IMR-90 (cell line): Measurements from ENCODE around the gene TMEM30A. TPM values are rescaled to one million over a fixed set of nuclear protein-coding genes. Genes with fewer than 3 reads are reported as not detected.

Experiments used
- ATAC-seq: fragments of 200-7000 bp; cut with Tn5 transposase; 2 replicates; pipeline ENCODE4 v1.9.1; 2020; ENCODE audit warnings: low read depth, mild to moderate bottlenecking, moderate library complexity
- BruUV-seq: library from RNA; stranded (reverse); fragments of 400-500 nt; replicated peaks from 2 replicates; lab custom pipeline; 2021; lab: Mats Ljungman, UMichigan
- CTCF ChIA-PET: fragments of 300-600 bp; formaldehyde crosslinking; extraction: SDS; loops from one replicate; lab custom pipeline; 2021; ENCODE audit warnings: antibody characterized with exemption; lab: Yijun Ruan, JAX
- POLR2A ChIA-PET: fragments of 300-600 bp; sonication (Branson Sonifier 250); formaldehyde crosslinking; loops from one replicate; lab custom pipeline; 2022; ENCODE audit warnings: antibody characterized with exemption; ENCODE audit not compliant: unreplicated experiment; lab: Charles Lee
- DNase-seq: peaks from one replicate; pipeline ENCODE4 v3.0.0; 2013
- H2AFZ ChIP-seq: replicated peaks from 2 replicates; pipeline ENCODE3; 2013; ENCODE audit warnings: low read length, mild to moderate bottlenecking; ENCODE audit not compliant: poor library complexity
- H2AK5ac ChIP-seq: 2 replicates; pipeline ENCODE4 v1.6.1; 2013; ENCODE audit warnings: low read depth, low read length, inconsistent platforms
- H2AK9ac ChIP-seq: replicated peaks from 2 replicates; pipeline ENCODE3; 2013; ENCODE audit warnings: mild to moderate bottlenecking, low read depth, low read length, moderate library complexity; ENCODE audit not compliant: poor library complexity
- H2BK120ac ChIP-seq: 2 replicates; pipeline ENCODE4 v1.6.1; 2013; ENCODE audit warnings: low read depth, low read length, inconsistent platforms
- H2BK15ac ChIP-seq: 3 replicates; pipeline ENCODE4 v1.6.1; 2013; ENCODE audit warnings: low read depth, low read length, inconsistent platforms
- H2BK20ac ChIP-seq: 2 replicates; pipeline ENCODE4 v1.6.1; 2013; ENCODE audit warnings: low read depth, mild to moderate bottlenecking, inconsistent platforms, low read length, moderate library complexity
- H2BK5ac ChIP-seq: 2 replicates; pipeline ENCODE4 v1.6.1; 2013; ENCODE audit warnings: mild to moderate bottlenecking, low read depth, low read length, inconsistent platforms; ENCODE audit not compliant: poor library complexity, severe bottlenecking
- H3K14ac ChIP-seq: replicated peaks from 2 replicates; pipeline ENCODE4 v1.6.1; 2013; ENCODE audit warnings: low read depth, low read length, inconsistent platforms
- H3K18ac ChIP-seq: 2 replicates; pipeline ENCODE4 v1.6.1; 2013; ENCODE audit warnings: low read depth, low read length, control low read depth
- H3K23ac ChIP-seq: 2 replicates; pipeline ENCODE4 v1.6.1; 2013; ENCODE audit warnings: low read depth, low read length, inconsistent platforms
- H3K27ac ChIP-seq: 2 replicates; pipeline ENCODE4 v1.5.1; 2013; ENCODE audit warnings: mild to moderate bottlenecking, control low read depth, low read length; ENCODE audit not compliant: insufficient read depth
- H3K27me3 ChIP-seq: 2 replicates; pipeline ENCODE4 v1.6.1; 2013; ENCODE audit warnings: low read length; ENCODE audit not compliant: control insufficient read depth, insufficient read depth
- H3K36me3 ChIP-seq: 2 replicates; pipeline ENCODE4 v1.6.1; 2013; ENCODE audit warnings: low read length, mixed read lengths; ENCODE audit not compliant: control insufficient read depth, insufficient read depth
- H3K4ac ChIP-seq: 2 replicates; pipeline ENCODE4 v1.6.1; 2013; ENCODE audit warnings: low read depth, low read length, inconsistent platforms
- H3K4me1 ChIP-seq: 2 replicates; pipeline ENCODE4 v1.6.1; 2013; ENCODE audit warnings: low read length, mixed read lengths; ENCODE audit not compliant: control insufficient read depth, insufficient read depth
- H3K4me2 ChIP-seq: 2 replicates; pipeline ENCODE4 v1.6.1; 2013; ENCODE audit warnings: low read depth, mild to moderate bottlenecking, control low read depth, low read length, moderate library complexity
- H3K4me3 ChIP-seq: 2 replicates; pipeline ENCODE4 v1.5.1; 2013; ENCODE audit warnings: low read depth, mild to moderate bottlenecking, control low read depth, low read length, moderate library complexity; ENCODE audit not compliant: insufficient read depth
- H3K56ac ChIP-seq: 2 replicates; pipeline ENCODE4 v1.6.1; 2013; ENCODE audit warnings: low read length, inconsistent platforms; ENCODE audit not compliant: insufficient read depth; ENCODE audit errors: extremely low read depth
- H3K79me1 ChIP-seq, 2 experiments: 2 replicates each; pipeline ENCODE4 v1.6.1; 2013; ENCODE audit warnings: low read length in 2 of 2, inconsistent platforms in 1 of 2, low read depth in 1 of 2
- H3K9ac ChIP-seq: 2 replicates; pipeline ENCODE4 v1.6.1; 2013; ENCODE audit warnings: low read depth, low read length, control low read depth
- H3K9me1 ChIP-seq: 2 replicates; pipeline ENCODE4 v1.6.1; 2013; ENCODE audit warnings: low read length, inconsistent platforms; ENCODE audit not compliant: insufficient read depth
- H3K9me3 ChIP-seq: 2 replicates; pipeline ENCODE4 v1.6.1; 2013; ENCODE audit warnings: low read length; ENCODE audit not compliant: control insufficient read depth, insufficient read depth
- H4K20me1 ChIP-seq: 2 replicates; pipeline ENCODE4 v1.6.1; 2013; ENCODE audit warnings: low read length, inconsistent platforms; ENCODE audit not compliant: insufficient read depth
- H4K5ac ChIP-seq: 2 replicates; pipeline ENCODE4 v1.6.1; 2013; ENCODE audit warnings: mild to moderate bottlenecking, low read depth, low read length, control low read depth
- H4K8ac ChIP-seq, 2 experiments: 2 replicates each; pipeline ENCODE4 v1.6.1; 2013; ENCODE audit warnings: low read depth in 2 of 2, low read length in 2 of 2, control low read depth in 1 of 2, inconsistent platforms in 1 of 2
- H4K91ac ChIP-seq: 2 replicates; pipeline ENCODE4 v1.6.1; 2013; ENCODE audit warnings: low read depth, low read length, inconsistent platforms; ENCODE audit not compliant: insufficient read depth
- BHLHE40 ChIP-seq: fragments of 150-350 bp; IDR thresholded peaks from 2 replicates; pipeline ENCODE4 v1.6.1; 2016; ENCODE audit warnings: mild to moderate bottlenecking, low read depth, low read length
- CEBPB ChIP-seq: IDR thresholded peaks from 2 replicates; pipeline ENCODE4 v1.6.1; 2012; ENCODE audit warnings: low read depth, low read length, improper control_type of control experiment
- CHD1 ChIP-seq: IDR thresholded peaks from 2 replicates; pipeline ENCODE4 v1.6.1; 2012; ENCODE audit warnings: low read depth, low read length, improper control_type of control experiment
- CTCF ChIP-seq: conservative IDR thresholded peaks from 2 replicates; pipeline ENCODE4 v1.5.1; 2012; ENCODE audit warnings: mild to moderate bottlenecking, low read depth, low read length, improper control_type of control experiment
- ELK1 ChIP-seq: fragments of 150-350 bp; IDR thresholded peaks from 2 replicates; pipeline ENCODE4 v1.6.1; 2016; ENCODE audit warnings: low read depth, mild to moderate bottlenecking, low read length, moderate library complexity, borderline replicate concordance
- FOS ChIP-seq: fragments of 150-350 bp; IDR thresholded peaks from 2 replicates; pipeline ENCODE4 v1.6.1; 2016; ENCODE audit warnings: low read depth, low read length
- MAFK ChIP-seq: IDR thresholded peaks from 2 replicates; pipeline ENCODE4 v1.6.1; 2012; ENCODE audit warnings: low read depth, low read length, improper control_type of control experiment
- MAZ ChIP-seq: IDR thresholded peaks from 2 replicates; pipeline ENCODE4 v1.6.1; 2012; ENCODE audit warnings: low read depth, mild to moderate bottlenecking, low read length, improper control_type of control experiment, moderate library complexity, borderline replicate concordance
- MXI1 ChIP-seq: IDR thresholded peaks from 2 replicates; pipeline ENCODE4 v1.6.1; 2012; ENCODE audit warnings: low read depth, mild to moderate bottlenecking, low read length, moderate library complexity, borderline replicate concordance
- NFE2L2 ChIP-seq: fragments of 150-350 bp; IDR thresholded peaks from 2 replicates; pipeline ENCODE4 v1.6.1; 2016; ENCODE audit warnings: low read depth, mild to moderate bottlenecking, low read length
- POLR2A ChIP-seq: IDR thresholded peaks from 2 replicates; pipeline ENCODE4 v1.6.1; 2012; ENCODE audit warnings: mild to moderate bottlenecking, low read depth, low read length
- RAD21 ChIP-seq: IDR thresholded peaks from 2 replicates; pipeline ENCODE4 v1.6.1; 2012; ENCODE audit warnings: low read length, improper control_type of control experiment
- RCOR1 ChIP-seq: IDR thresholded peaks from 2 replicates; pipeline ENCODE4 v1.6.1; 2012; ENCODE audit warnings: mild to moderate bottlenecking, low read length, improper control_type of control experiment; ENCODE audit not compliant: insufficient replicate concordance
- RFX5 ChIP-seq: IDR thresholded peaks from 2 replicates; pipeline ENCODE4 v1.8.0; 2012; ENCODE audit warnings: low read depth, mild to moderate bottlenecking, low read length, moderate library complexity
- SMC3 ChIP-seq: fragments of 150-350 bp; IDR thresholded peaks from 2 replicates; pipeline ENCODE4 v1.6.1; 2016; ENCODE audit warnings: low read depth, mild to moderate bottlenecking, antibody characterized with exemption, low read length, moderate library complexity
- USF2 ChIP-seq: fragments of 150-350 bp; IDR thresholded peaks from 2 replicates; pipeline ENCODE4 v1.6.1; 2017; ENCODE audit warnings: mild to moderate bottlenecking, antibody characterized with exemption, low read length, low read depth
- WGBS, 2 experiments: methylation state at CpG; one replicate each; pipeline versions ENCODE4 v1.1.5 to v1.1.7; 2013; ENCODE audit warnings: missing lambda C conversion rate in 2 of 2; ENCODE audit not compliant: insufficient read length in 1 of 2; ENCODE audit errors: extremely low coverage in 2 of 2; 5-methylcytosine and 5-hydroxymethylcytosine counted together
- dilution Hi-C: fragments of 300-500 bp; cut with HindIII; formaldehyde crosslinking; loops from one replicate; pipeline ENCODE4 v1.14.3; 2018; ENCODE audit warnings: low sequenced_read_pairs; ENCODE audit not compliant: unreplicated experiment
- in situ Hi-C: fragments of 300-500 bp; cut with MboI; formaldehyde crosslinking; loops from 3 replicates; pipeline ENCODE4 v1.14.3; 2019; ENCODE audit warnings: low sequenced_read_pairs, inconsistent platforms, mixed read lengths
- intact Hi-C: fragments of 100-400 bp; cut with micrococcal nuclease; formaldehyde crosslinking; loops from 2 replicates; pipeline ENCODE4 v1.10.0; 2022
- polyA plus RNA-seq, 3 experiments: library from polyadenylated mRNA; depleted of rRNA; stranded (reverse); fragments of >200 nt; gene quantifications; 2 replicates each; pipeline ENCODE4 v1.2.3, GENCODE V29; 2012; ENCODE audit warnings: low replicate concordance in 1 of 3
- total RNA-seq: library from RNA; depleted of rRNA; stranded (reverse); fragments of >200 nt; gene quantifications from 2 replicates; pipeline ENCODE4 v1.2.3, GENCODE V29; 2012

The TMEM30A gene
- total and polyA plus RNA-seq, 2 of the 4 experiments (the other 2 are of a cell fraction), result 48.5 to 111 TPM

- Histone ChIP-seq H2BK20ac (no peak overlapping the region), H3K9me1 (peaks cover 5% of the 10 kb centered on the region; the same call in 1 of the 2 replicates), H4K91ac (no peak overlapping the region), H3K27me3 (no peaks in the 10 kb centered on the region), H3K27ac (no peak overlapping the region), H2AK5ac (no peak overlapping the region; the same call in 1 of the 2 replicates), H2AK9ac (no peak overlapping the region), H3K9ac (no peak overlapping the region), H3K4me3 (no peak overlapping the region), H4K8ac (no peak overlapping the region), H3K56ac (no peak overlapping the region), H3K36me3 (no peaks in the 10 kb centered on the region), H4K20me1 (no peaks in the 10 kb centered on the region), H3K4me2 (no peak overlapping the region), H2BK5ac (no peak overlapping the region), H2AFZ (no peak overlapping the region), H2BK120ac (no peak overlapping the region), H3K23ac (no peak overlapping the region), H4K5ac (no peak overlapping the region), H2BK15ac (no peak overlapping the region), H3K14ac (no peak overlapping the region), H3K9me3 (no peaks in the 10 kb centered on the region), H3K4me1 (peaks cover 12% of the 10 kb centered on the region), H3K4ac (no peak overlapping the region), H3K18ac (no peak overlapping the region), H3K79me1 (no peaks in the 10 kb centered on the region)
- in situ Hi-C loops, result loop anchor here (5.0 to 10.0 kb wide), 3 partner anchors 1237 to 1544 kb away; no protein-coding TSS in a partner anchor
- intact Hi-C loops, result no loop called here
- ATAC-seq, result no peak
- ChIA-PET CTCF (no interaction called here), POLR2A (no interaction called here)
- dilution Hi-C loops, result no loop called here
- DNase-seq, result peak; percentile 23
- TF ChIP-seq FOS (no peak), MAFK (no peak), NFE2L2 (no peak), POLR2A (no peak), RFX5 (no peak), BHLHE40 (no peak), CTCF (no peak), MXI1 (no peak), ELK1 (no peak), USF2 (no peak), CHD1 (no peak), MAZ (no peak), RCOR1 (no peak), CEBPB (no peak), RAD21 (no peak), SMC3 (no peak)
- BruUV-seq, result no TSS peak
- WGBS, 2 experiments, result no CpG with 5 or more reads among the region's 3 CpGs
Measured at GRCh38 chr6:75219263-75219662, 65.3 kb downstream of the TMEM30A start.
